GM21423 (cell line): ENCODE measurements around the gene SP110.

Experiments used
- ATAC-seq: cut with Tn5 transposase; IDR thresholded peaks from one replicate; pipeline ENCODE4 v1.9.1; 2021; ENCODE audit warnings: mild to moderate bottlenecking, moderate library complexity; ENCODE audit not compliant: unreplicated experiment

The SP110 gene

DNA sequence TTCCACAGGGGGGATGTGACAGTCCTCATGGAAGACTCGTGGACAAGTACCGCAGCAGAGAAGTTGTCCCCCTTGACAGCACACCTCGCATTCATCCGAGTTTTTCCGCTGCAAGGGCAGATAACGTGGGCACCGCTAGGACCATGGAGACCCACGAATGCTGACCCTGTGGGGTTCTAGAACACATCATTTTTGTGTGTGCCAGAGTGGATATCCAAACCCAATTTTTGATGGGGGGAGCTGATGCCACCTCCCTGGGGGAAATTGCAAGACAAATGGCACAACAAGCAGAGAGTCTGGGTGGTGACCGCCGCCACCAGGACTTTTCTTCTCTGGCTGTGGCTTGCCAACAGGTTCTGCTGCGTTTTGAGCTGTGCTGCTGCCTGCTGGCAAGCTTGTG lies 46.9 kb downstream of the SP110 start:
- no peak for ATAC-seq

DNA sequence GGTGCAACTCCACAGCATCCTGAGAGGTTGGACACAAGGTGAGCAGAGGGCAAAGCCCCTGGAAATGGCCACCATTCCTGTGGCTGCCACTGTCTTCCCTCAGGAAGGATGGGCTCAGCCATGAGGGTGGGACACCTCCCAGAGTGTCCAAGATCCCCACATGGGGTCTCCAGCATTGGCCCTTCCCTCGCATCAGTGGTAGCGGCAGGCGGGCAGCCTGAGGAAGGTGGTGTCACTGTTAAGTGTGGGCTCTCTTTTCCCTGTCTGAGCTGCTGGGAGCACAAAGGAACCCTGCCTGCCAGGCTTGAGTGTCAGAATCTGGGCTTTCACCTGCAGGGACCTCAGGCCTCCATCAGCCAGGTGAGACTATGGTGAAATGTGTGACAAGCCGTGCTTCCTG lies 47.6 kb downstream of the SP110 start:
- ATAC-seq, result no peak

DNA sequence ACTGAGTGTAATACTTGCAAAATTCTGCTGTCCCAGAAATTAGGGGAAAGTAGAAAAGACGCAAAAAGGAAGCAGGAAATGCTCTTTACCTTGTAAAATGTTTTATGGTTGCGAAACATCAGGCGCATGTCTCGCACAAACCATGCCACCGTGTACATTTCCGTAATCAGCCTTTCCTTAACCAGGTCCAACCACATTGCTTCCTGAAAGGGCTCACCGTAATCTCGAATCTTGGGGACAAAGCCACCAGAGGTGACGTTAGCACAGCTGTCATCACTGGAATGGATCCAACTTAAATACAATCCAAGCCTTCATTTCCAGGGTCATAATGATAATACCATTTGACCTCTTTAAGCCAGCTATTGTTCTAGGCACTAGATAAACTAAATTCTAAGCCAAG lies 49.3 kb downstream of the SP110 start:
- ATAC-seq, result no peak

DNA sequence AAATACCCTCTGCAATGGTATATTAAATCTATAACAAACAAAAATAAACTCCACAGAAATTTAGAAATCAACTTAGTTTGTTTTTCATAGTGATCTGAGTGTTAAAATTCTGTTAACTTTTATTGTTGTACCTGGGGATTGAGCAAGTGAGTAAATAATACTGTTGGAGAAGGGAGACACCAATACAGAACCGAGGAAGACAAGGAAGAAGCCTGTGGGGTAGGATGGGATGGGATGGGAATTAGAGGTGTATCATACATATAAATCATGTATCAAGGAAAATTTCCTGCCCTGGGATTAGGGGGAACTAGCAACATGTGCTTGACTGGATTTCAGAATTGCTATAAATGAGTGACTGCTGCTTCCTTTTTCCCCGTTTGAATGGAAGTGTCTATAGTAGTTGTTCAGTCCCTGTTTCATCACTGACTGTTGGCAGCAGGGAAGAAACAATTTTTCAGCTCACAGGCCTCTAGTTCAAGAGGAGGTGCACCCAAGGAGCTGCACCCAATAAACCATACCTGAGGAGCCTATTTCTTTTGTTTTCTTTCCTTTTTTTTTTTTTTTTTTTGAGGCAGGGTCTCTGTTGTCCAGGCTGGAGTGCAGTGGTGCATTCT lies 53.1 kb downstream of the SP110 start:
- ATAC-seq, result no peak

DNA sequence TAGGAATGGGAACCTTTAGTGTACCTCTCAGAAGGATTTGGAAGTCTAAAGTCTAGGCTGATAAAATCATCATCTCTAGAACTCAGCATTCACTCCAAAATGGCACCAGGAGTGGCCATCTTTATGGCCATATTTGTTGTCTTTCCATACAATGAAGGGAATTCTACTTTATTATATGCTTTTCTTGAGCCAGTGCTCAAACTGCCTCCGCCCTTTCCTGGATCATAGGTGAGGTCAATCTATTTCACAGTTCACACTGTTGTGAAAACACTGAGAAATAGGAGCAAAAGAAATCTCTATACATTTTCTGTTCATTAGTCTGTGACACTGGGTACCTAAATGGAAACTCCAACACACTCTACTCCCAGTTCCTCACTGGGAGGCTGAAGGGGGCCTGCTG lies 55.6 kb downstream of the SP110 start:
- no peak for ATAC-seq

DNA sequence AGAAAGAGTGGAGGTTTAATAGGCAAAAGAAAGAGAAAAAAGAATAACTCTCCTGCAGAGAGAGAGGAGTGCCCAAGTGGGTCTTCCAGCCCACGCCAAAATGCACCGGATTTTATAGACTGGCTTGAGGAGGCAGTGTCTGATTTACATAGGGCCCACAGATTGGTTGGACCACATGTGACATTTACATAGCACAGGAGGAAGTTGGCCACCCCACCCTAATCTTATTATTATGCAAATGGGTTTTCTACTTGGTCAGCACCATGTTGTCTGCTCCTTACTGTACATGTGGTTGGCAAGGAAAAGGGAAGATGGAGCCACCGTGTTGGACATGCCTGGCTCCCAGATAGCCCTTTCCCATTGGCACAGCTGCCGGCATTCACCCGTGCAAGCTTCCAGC lies 56.8 kb downstream of the SP110 start:
- ATAC-seq, result no peak

DNA sequence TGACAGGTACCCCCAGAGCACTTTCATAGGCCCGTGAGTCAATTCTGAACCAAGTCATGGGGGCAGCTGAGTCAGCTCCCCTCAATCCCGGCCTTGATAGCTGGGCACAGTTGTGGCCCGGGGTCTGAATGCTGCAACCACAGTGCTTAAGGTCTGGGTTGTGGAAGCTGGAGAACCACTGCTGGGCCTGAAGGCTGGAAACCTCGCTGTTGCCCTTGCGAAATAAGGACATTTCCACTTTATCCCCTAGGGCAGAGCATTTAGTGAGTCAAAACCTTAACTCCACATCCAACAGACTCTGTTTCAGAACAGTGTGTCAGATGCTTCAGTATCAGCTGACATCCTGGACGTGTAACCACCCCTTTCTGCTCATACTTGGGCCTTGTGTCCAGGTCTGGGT lies 58.6 kb downstream of the SP110 start:
- ATAC-seq, result no peak

DNA sequence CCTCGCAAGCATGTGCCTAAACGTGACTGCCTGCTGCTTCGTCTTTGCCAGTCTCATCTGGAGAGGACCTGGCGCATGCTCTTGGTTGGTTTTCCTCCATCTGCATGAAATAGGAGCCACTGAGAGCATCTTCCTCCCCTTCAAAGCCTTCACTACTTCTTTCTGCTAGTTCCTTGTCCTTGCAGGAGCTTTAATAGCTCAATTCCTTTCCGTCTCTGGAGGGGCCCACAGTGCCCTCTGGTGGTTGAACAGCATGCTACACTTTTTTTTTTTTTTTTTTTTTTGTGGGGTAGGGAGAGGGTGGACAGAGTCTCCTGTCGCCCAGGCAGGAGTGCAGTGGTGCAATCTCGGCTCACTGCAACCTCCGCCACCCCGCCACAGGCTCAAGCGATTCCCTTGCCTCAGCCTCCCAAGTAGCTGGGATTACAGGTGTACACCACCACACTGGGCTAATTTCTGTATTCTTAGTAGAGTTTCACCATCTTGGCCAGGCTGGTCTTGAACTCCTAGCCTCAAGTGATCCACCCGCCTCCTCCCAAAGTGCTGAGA lies 59.6 kb downstream of the SP110 start:
- no peak for ATAC-seq

DNA sequence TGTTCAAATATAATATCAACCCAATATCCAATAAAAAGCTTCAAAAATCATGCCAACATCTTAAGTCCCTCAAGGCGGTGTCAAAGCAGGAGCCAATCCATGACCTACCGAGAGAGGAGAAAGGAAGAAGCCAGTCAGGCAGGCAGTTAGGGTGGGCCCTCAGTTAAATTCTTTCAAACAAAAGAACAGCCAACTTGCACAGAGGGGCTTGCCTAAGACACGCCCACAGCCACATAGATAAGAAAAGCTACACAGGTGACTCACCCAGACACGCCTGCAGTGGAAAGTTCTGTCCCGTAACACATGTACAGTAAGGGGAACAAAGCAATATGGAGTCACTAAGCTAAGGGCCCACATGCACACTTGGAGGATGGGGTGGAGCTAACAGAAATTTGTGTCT lies 61.3 kb downstream of the SP110 start:
- no peak for ATAC-seq

DNA sequence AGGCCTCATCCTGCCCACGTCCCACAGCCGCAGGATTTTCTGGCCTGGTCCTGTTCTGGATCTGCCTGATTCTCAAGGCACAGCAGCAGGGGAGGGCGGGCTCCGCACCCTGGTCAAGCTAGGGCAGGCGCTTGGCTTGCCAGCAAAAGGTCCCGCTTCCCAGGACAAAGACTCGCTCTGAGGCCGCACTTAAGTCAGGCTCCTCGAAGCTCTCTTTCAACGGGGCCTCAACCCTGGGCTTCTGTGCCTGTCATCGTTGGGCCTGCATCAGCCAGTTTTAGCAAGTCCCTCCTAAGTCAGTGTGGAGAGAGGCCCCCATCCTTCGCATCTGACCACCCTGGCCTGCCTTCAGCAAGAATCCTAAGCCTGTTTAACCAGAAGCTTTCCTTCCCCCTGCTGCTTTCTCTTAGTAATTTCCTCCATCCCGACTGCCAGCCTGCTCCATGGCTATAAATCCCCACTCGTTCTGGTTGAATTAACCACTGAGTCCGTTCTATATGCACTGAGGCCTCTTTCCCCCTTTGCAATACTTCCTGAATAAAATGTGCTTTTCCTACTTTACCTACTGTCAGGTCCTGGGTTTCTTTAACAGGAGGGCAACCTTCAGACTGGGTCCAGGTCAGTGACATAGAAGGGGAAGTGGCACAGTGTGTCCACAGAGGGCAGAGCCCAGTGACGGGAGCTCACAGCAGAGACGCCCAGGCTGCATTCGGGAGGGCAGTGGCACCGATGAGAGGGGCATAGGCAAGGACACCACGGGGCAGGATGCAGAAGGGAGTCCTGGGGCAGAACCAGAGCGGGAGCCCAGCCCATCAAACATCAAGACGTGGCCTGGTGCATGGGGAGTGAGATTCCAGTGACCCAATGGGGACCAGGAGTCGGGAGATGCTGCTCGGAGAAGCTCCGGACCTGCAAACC lies 62.7 kb downstream of the SP110 start:
- ATAC-seq, result no peak

DNA sequence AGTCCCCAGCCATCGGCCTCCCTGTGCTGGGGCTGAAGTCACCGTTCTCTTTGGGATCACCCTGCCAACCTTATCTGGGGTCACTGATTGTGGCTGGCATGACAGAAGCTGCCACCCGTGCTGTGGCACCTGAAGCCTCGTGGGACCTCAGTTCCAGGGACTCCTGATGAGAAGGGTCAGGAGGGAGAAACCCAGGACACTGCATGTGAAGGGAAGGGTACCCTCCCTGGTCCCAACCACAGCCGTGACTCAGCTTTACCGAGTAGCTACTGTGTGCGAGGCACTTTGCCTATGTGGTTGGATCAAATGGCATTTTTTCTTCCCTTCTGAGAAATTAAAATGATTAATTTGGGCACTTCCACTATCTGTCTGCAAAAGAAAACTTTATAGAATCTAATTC lies 64.4 kb downstream of the SP110 start:
- ATAC-seq, result no peak

DNA sequence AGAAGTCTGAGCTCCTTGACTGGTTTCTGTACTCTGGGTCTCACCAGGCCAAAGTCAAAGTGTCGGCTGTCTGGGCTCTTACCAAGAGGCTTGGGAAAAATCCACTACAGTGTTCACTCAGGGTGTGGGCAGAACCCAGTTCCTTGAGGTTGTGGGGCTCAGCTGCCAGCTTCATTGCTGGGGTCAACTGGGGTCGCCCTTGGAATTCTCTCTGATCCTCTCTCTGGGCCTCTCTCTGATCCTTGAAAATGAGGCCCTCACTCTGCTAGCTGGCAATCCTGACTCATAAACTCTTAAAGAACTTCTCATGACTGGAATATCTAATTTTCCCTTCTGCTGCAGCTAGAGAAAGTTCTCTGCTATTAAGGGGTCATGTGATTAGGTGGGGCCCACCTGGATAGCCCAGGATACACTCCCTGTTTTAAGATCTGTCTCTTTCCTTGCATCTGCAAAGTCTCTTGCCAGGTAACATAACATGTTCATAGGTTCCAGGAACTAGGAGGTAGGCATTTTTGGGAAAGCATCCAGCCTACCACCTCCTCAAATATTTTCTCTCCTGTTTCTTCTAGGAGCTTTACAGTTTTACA lies 66.3 kb downstream of the SP110 start:
- ATAC-seq, result no peak

DNA sequence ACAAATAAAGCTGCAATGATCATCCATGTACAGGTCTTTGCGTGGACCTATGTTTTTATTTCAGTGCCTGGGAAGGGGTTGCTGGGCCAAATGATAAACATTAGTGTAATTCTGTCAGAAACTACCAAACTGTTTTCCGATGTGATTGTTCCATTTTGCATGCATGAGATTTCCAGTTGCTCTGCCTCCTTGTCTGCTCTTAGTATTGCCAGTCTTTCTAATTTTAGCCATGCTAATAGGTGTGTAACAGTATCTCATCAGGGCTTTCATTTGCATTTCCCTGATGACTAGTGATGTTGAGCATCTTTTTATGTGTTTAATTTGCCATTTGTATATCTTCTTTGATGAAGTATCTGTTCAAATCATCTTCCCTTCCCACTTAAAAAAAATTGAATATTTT lies 67.5 kb downstream of the SP110 start:
- no peak for ATAC-seq

DNA sequence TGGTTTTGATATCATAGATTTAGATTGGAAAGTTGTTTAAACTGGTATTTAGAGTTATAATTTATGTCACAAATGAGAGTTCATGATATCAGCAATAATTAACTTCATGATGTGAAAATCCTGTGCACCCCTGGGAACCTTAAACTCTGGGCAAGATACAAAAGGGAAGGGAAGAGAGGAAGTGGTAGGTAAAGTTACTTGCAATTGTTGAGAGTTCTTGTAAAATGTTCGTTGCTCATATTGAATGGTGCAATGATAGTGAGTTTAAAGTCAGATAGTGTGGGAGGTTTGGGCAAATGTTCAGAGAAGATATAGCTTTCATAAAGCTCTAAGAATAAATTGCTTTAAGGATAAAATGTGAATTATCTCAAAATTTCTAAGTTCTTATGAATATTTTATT lies 75.4 kb downstream of the SP110 start:
- no peak for ATAC-seq

DNA sequence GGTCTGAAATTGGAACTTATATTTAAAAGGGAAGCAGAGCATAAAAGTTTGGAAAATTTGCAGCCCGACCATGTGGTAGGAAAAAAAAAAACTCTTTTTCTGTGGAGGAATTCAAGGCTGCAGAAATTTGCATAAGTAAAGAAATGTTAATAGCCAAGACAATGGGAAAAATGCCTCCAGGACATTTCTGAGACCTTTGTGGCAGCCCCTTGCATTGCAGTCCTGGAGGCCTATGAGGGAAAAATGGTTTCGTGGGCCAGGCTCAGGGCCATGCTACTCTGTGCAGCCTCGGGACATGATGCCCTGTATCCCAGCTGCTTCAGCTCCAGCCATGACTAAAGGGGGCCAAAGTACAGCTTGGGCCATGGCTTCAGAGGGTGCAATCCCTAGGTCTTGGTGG lies 79.1 kb downstream of the SP110 start:
- ATAC-seq, result no peak

DNA sequence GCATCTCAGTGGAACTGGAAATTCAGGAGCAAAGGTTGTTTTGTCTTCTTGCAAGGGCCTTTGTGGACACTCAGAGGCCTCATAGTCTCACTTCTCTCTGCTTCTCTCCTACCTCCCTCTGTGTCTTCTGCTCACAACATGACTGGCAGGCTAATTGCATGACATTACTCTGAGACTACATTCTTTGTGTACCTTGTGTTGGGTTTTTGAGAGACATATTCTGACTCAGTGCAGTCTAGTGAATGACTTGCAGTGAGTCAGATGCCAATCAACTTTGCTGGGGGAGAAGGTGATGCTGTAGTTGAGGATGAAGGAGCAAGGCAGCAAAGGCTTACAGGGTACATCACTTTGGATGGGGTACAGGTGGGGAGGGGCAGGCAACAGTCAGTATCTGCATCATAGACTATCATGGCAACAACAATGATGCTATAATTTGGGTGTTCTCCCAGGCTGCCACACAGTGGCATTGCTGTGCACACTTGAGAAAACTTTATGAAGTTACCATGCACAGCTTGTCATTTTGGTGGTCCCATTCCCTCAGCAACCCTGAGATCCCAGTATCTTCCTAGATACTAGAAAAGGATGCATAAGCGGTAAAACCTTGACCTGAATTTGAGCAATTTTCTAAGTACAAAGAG lies 81.8 kb downstream of the SP110 start:
- no peak for ATAC-seq

DNA sequence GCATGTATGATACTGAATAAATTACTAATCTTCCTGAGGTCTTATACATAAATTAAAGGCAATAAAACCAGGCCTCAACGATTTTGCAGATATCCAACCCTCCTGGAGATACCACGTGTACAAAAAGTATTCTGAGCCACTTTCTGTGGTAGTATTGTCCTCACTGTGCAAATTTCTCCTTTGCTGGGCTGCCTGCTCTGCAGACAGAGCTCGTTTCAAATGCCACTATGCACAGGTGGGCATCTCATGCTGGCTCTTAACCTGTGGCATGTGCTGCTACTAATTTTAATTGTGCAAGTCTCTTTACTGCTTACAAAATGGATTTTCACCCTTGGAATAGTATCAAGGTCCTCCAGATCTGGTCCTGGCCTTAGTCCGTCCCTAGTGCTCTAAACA lies 84.7 kb downstream of the SP110 start:
- ATAC-seq, result no peak

DNA sequence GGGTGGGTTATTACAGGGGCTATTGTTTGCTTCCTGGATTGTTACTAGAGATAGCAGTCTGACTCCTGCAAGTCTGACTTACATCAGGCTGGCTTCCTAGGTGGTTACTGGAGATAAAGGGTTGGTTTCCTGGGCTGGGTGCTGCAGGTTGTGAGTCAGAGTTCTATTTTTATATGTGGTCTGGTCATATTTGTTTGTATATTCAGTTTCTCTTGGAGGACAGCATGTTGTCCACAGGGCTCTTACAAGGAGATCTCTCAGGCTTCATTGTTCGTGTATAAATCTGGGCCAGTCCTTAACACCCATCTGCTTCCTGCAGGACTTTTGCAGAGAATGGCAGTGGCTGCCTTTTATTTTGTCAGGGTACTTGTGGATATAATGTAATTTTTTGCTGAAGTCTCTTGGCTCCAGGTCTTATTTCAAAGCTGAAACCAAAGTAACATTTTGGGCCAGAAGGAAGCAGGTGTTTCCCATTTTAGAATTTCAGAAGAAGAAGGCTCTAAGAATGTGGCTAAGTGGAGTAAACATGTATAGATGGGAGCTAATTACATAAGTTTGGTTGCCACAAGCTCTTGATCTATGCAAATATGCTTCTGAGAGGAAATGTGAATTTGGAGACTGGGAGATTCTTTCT lies 85.2 kb downstream of the SP110 start:
- no peak for ATAC-seq

DNA sequence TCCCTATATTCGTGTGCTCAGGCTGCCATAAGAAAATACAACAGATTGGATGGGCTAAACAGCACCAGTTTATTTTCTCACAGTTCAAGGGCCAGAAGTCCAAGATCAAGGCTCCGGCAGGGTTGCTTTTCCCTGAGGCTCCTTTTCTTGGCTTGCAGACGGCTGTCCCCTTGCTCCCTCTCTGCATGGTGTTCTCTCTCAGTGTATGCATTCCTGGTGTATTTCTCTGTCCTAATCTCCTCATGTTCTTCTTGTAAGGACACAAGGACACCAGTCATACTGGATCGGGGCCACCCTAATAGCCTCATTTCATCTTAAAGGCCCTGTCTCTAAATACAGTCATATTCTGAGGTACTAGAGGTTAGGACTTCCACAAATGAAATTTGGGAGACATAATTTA lies 88.4 kb downstream of the SP110 start:
- no peak for ATAC-seq

DNA sequence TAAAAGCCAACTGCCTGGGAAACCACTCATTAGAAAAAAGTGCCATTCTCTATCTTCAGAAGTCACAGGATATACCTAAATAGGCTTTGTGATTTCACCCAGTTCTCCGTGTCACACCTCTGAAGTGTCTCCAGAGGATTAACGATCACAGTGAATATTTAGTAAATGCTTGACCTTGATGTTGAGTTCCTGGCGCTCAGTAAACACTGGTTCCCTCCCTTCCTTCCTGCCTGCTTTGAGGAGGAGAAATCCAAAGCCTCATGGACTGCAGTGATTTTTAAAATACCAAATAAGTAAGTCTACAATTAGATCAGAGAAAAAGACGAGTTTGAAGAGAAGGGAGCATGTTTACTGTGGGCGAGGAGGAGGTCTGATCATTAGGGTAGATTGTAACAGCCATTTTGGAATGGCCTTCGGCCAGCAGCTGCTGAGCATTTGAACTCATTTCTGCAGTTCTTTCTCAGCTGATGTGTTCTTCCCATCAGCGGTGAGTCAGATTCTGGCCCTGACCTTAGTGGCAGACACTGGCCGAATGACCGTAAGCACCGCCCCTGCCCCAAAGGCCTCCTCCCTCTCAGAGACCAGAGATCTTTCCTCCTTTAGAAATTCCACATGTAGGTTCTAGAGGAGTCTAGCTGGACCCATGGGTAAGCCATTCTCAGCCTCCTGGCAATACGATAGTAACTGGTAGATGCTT lies 89.0 kb downstream of the SP110 start:
- ATAC-seq, result no peak
